ENCODE results near the gene KRTAP12-1.

KRTAP12-1 gene

GRCh38 chr21:44710756-44711326 is 28.9 kb upstream of the KRTAP12-1 start:
- peak; percentile 52 for DNase-seq

GRCh38 chr21:44710294-44710665 is 28.3 kb upstream of the KRTAP12-1 start:
- DNase-seq = peak; percentile 49

- peak; percentile 63 for DNase-seq
Observed at GRCh38 chr21:44709426-44710293, 27.7 kb upstream of the KRTAP12-1 start.

- no peak for DNase-seq
Observed at GRCh38 chr21:44708866-44709425, 27.0 kb upstream of the KRTAP12-1 start.

GRCh38 chr21:44708213-44708865 is 26.4 kb upstream of the KRTAP12-1 start:
- DNase-seq = peak; percentile 39

- DNase-seq = no peak
Observed at GRCh38 chr21:44706706-44707581, 25.0 kb upstream of the KRTAP12-1 start.

- no peak for DNase-seq
Observed at GRCh38 chr21:44706026-44706705, 24.2 kb upstream of the KRTAP12-1 start.

GRCh38 chr21:44704636-44705001 is 22.7 kb upstream of the KRTAP12-1 start:
- no peak for DNase-seq

GRCh38 chr21:44703731-44704635 is 22.0 kb upstream of the KRTAP12-1 start:
- no peak for DNase-seq

GRCh38 chr21:44702973-44703730 is 21.2 kb upstream of the KRTAP12-1 start:
- DNase-seq = no peak

- no peak for DNase-seq
Observed at GRCh38 chr21:44702111-44702972, 20.4 kb upstream of the KRTAP12-1 start.

GRCh38 chr21:44701541-44701940 is 19.6 kb upstream of the KRTAP12-1 start:
- no peak for DNase-seq

- DNase-seq = no peak
Observed at GRCh38 chr21:44701023-44701400, 19.0 kb upstream of the KRTAP12-1 start.

GRCh38 chr21:44700101-44701022 is 18.4 kb upstream of the KRTAP12-1 start:
- DNase-seq = no peak

- DNase-seq = no peak
Observed at GRCh38 chr21:44699502-44700001, 17.6 kb upstream of the KRTAP12-1 start.

- DNase-seq = peak; percentile 69
Observed at GRCh38 chr21:44697811-44698734, 16.1 kb upstream of the KRTAP12-1 start.

All from eye (tissue), 1 donor.